Muscle layer of colon (tissue), 2 donors: ENCODE measurements around the gene FAM229B.
"Not testable (repeated sequence)": the region's sequence is repeated elsewhere in the genome, so short reads cannot be mapped to it uniquely, and the experiment has no call there.

ENCODE experiments used
- H3K27ac ChIP-seq: one replicate; pipeline ENCODE4 v1.7.0; 2013; ENCODE audit warnings: low read depth, mild to moderate bottlenecking, low read length, moderate library complexity
- H3K27me3 ChIP-seq, 2 donors: one replicate each; pipeline ENCODE4 v1.7.0; 2013; ENCODE audit warnings: low read length in 2 of 2, mild to moderate bottlenecking in 2 of 2; ENCODE audit not compliant: insufficient read depth in 2 of 2, control insufficient read depth in 1 of 2
- H3K36me3 ChIP-seq: one replicate; pipeline ENCODE4 v1.7.0; 2013; ENCODE audit warnings: mild to moderate bottlenecking, low read length; ENCODE audit not compliant: insufficient read depth
- H3K4me1 ChIP-seq: one replicate; pipeline ENCODE4 v1.7.0; 2013; ENCODE audit warnings: mild to moderate bottlenecking, low read length; ENCODE audit not compliant: insufficient read depth
- H3K4me3 ChIP-seq, 2 donors: one replicate each; pipeline ENCODE4 v1.7.0; 2013; ENCODE audit warnings: low read length in 2 of 2, low read depth in 1 of 2, mild to moderate bottlenecking in 1 of 2, moderate library complexity in 1 of 2
- H3K9ac ChIP-seq: one replicate; pipeline ENCODE4 v1.7.0; 2013; ENCODE audit warnings: low read length
- H3K9me3 ChIP-seq: one replicate; pipeline ENCODE4 v1.7.0; 2013; ENCODE audit warnings: mild to moderate bottlenecking, low read length
- donor health status: abdominal sarcoma.
- donor health status: Adenocarcinoma of cecum.

FAM229B gene

GRCh38 chr6:112049026-112049799 lies 38.2 kb upstream of the FAM229B start:
- Histone ChIP-seq H3K4me1 (peaks cover 13% of the 10 kb centered on the region), H3K9ac (no peak overlapping the region), H3K9me3 (no peaks in the 10 kb centered on the region), H3K4me3 (no peak overlapping the region), H3K36me3 (no peaks in the 10 kb centered on the region), H3K27me3 (no peaks in the 10 kb centered on the region), H3K27ac (no peak overlapping the region)

DNA sequence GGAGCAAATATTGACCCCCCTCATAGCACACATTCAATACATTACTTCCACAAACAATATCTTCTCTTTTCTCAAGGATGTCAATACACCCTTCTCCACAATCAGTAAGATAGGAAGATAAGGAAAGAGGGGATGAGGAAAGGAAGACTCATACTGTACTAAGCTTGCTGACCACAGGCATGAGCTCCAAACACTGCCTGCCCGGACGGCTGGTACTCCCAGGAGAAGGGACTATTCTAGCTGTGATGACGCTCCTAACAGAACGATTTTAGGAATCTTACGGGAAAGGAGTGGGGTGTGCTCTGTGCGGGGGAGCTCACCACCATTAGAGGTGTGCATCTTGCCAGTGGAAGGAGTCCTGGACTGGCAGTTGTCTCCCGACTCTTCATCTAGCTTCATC lies 37.4 kb upstream of the FAM229B start:
- H3K9me3 ChIP-seq = no peaks in the 10 kb centered on the region
- H3K27me3 ChIP-seq = no peaks in the 10 kb centered on the region
- H3K9ac ChIP-seq = no peak overlapping the region
- no peak overlapping the region for H3K4me3 ChIP-seq
- peaks cover 10% of the 10 kb centered on the region for H3K4me1 ChIP-seq
- H3K36me3 ChIP-seq = no peaks in the 10 kb centered on the region
- no peak overlapping the region for H3K27ac ChIP-seq

GRCh38 chr6:112050429-112050828 lies 37.0 kb upstream of the FAM229B start:
- H3K9ac ChIP-seq = no peak overlapping the region

DNA sequence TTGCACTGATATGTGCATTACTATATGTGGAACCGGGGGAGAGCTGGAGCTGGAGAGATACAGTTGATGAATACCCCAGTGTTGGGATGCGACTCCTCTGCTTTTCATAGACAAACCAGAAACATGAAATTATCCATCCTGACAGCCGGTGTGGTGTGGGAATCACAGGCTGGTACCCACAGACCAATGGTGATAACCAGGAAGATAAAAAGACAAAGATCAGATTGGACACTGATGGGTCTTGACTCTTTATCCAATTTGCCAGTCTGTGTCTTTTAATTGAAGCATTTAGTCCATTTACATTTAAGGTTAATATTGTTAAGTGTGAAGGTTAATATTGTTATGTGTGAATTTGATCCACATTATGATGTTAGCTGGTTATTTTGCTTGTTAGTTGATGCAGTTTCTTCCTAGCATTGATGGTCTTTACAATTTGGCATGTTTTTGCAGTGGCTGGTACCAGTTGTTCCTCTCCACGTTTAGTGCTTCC lies 36.1 kb upstream of the FAM229B start:
- H3K9me3 ChIP-seq, H3K27me3 ChIP-seq, H3K9ac ChIP-seq, H3K4me3 ChIP-seq, H3K4me1 ChIP-seq, H3K36me3 ChIP-seq, H3K27ac ChIP-seq: not testable (repeated sequence)

More at GRCh38 chr6:112050429-112050828, 37.0 kb upstream of the FAM229B start:
- Histone ChIP-seq H3K36me3 (no peaks in the 10 kb centered on the region), H3K27ac (no peak overlapping the region), H3K4me1 (peaks cover 9% of the 10 kb centered on the region), H3K4me3 (no peak overlapping the region), H3K9me3 (no peaks in the 10 kb centered on the region), H3K27me3 (no peaks in the 10 kb centered on the region)

- no peak within 1 kb of the TSS for H3K4me3 ChIP-seq
- no peak within 1 kb of the TSS for H3K9ac ChIP-seq
- no peaks in the 10 kb centered on the region for H3K9me3 ChIP-seq
- no peaks in the 10 kb centered on the region for H3K36me3 ChIP-seq
- H3K4me1 ChIP-seq = peaks cover 8% of the 10 kb centered on the region
- no peaks in the 10 kb centered on the region for H3K27me3 ChIP-seq
- H3K27ac ChIP-seq = no peak within 1 kb of the TSS
Measured at GRCh38 chr6:112054001-112054400, 33.4 kb upstream of the FAM229B start, which contains the start of gene CCN6. Gene CCN6, plus strand, starts transcription at chr6:112054104. Its CDS starts 254 bp downstream, at chr6:112054358.

DNA sequence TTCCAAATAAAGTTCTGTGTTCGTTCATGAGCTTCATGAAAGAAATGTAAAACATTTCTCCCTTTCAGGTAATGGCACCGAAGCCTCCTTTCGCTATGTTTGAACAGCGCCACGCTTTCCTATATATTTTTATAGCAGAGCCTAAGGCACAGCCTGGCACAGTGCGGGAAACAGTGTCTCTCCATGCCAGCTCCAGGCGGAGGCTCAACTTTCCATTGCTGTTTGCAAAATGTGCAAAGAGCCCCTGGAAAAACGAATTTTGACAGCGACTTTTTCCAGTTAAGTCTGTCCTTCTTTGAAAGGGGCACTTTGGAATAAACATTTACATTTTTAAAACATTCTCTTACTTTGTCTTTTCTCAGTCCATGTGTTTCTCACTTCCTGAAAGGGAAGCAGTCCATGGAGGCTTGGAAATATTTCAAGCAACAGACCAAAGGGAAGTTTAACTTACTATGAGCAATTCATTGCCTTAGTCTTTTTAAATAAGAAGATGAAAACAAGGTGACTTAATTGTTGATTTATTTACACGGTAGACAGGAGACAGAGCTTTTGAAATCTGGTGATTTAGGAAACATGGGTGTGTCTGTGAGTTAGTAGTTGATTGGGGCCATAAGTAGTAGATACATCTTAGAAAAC lies 32.7 kb upstream of the FAM229B start:
- Histone ChIP-seq H3K9ac (no peak overlapping the region), H3K4me3 (no peak overlapping the region), H3K27ac (no peak overlapping the region), H3K36me3 (no peaks in the 10 kb centered on the region), H3K4me1 (peaks cover 8% of the 10 kb centered on the region), H3K27me3 (no peaks in the 10 kb centered on the region), H3K9me3 (no peaks in the 10 kb centered on the region)

DNA sequence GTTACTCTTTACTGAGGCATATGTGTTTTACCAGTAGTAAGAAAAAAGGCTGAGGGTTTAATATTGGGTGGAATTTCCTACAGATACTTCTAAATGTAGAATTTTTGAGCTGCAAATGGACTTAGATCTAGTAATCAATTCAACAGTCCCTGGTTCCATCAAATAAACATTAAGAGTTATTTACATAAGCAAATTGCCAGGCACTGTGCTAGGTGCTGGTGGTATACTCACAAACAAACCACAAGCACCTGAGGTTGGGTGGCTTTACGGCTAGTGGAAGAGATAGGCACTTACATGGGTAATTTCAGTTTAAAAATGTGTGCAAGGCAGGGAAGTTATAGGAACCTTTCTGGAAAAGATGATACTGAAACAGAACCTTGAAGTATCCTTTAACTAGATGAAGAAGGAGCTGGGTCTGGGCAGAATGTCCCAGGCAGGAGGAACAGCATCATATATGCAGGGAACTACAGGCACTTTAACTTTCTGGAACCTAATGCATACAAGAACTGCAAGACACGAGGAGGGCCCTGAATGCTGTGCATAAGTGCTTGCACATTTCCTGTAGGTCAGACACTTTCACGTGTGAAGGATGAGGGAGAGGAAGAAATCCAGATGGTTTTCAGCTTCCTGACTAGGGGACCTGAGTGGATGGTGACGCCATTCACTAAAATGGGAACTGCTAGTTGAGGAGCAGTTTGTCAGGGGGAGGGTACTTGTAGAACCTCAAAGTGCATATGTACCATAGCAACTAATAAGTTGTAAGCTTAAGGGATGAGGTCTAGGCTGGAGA lies 29.0 kb upstream of the FAM229B start:
- Histone ChIP-seq H3K9ac (no peak overlapping the region), H3K36me3 (no peaks in the 10 kb centered on the region), H3K4me3 (no peak overlapping the region), H3K27me3 (no peaks in the 10 kb centered on the region), H3K9me3 (no peaks in the 10 kb centered on the region), H3K27ac (no peak overlapping the region), H3K4me1 (peaks cover 8% of the 10 kb centered on the region)

DNA sequence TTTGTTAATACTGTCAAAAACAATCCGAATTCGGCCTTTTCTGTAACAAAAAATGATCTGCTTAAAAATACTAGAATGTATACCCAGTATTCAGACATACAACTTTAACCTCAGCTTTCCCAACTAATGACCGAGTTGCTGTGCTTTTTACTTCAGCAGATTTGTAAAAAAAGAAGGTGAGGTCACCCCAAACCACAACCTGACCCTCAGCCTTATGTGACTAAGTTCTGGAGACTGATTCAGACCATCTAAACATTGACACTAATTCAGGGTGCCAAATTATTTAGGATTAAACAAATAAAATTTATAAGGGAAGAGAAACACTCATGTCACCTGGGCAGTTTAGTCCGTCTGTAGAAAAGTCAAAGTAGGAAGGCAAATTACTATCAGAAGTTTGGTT lies 25.8 kb upstream of the FAM229B start:
- H3K27me3 ChIP-seq = no peaks in the 10 kb centered on the region

GRCh38 chr6:112062966-112063365 lies 24.4 kb upstream of the FAM229B start:
- Histone ChIP-seq H3K36me3 (no peaks in the 10 kb centered on the region), H3K9ac (no peak overlapping the region), H3K4me3 (no peak overlapping the region), H3K9me3 (no peaks in the 10 kb centered on the region), H3K27me3 (no peaks in the 10 kb centered on the region), H3K4me1 (no peaks in the 10 kb centered on the region), H3K27ac (no peak overlapping the region)

More for the DNA sequence above, 25.8 kb upstream of the FAM229B start:
- Histone ChIP-seq H3K4me1 (no peaks in the 10 kb centered on the region), H3K4me3 (no peak overlapping the region), H3K9ac (no peak overlapping the region), H3K36me3 (no peaks in the 10 kb centered on the region), H3K9me3 (no peaks in the 10 kb centered on the region), H3K27ac (no peak overlapping the region)

- H3K9me3 ChIP-seq = no peaks in the 10 kb centered on the region
- H3K9ac ChIP-seq = no peak overlapping the region
- H3K36me3 ChIP-seq = no peaks in the 10 kb centered on the region
- no peaks in the 10 kb centered on the region for H3K27me3 ChIP-seq
- no peak overlapping the region for H3K4me3 ChIP-seq
- peaks cover 6% of the 10 kb centered on the region for H3K4me1 ChIP-seq
- H3K27ac ChIP-seq = no peak overlapping the region
Measured at GRCh38 chr6:112065426-112065986, 21.9 kb upstream of the FAM229B start.

- no peak overlapping the region for H3K27ac ChIP-seq
- no peak overlapping the region for H3K4me3 ChIP-seq
- H3K36me3 ChIP-seq = peaks cover 5% of the 10 kb centered on the region
- H3K4me1 ChIP-seq = peaks cover 6% of the 10 kb centered on the region
- no peaks in the 10 kb centered on the region for H3K9me3 ChIP-seq
- no peaks in the 10 kb centered on the region for H3K27me3 ChIP-seq
- H3K9ac ChIP-seq = no peak overlapping the region
Measured at GRCh38 chr6:112066606-112067005, 20.8 kb upstream of the FAM229B start.
